AG04449 (cell line): ENCODE measurements around the gene HTR3E.

Experiments
- CTCF ChIA-PET: fragments of 350-600 bp; formaldehyde crosslinking; extraction: SDS; loops from one replicate; lab custom pipeline; 2021; ENCODE audit warnings: antibody characterized with exemption; lab: Yijun Ruan, JAX
- POLR2A ChIA-PET: fragments of 400-600, 350-600 bp; formaldehyde crosslinking; extraction: SDS; loops from one replicate; lab custom pipeline; 2020; ENCODE audit warnings: antibody characterized with exemption, inconsistent platforms; lab: Yijun Ruan, JAX
- DNase-seq: peaks from one replicate; pipeline ENCODE4 v3.0.0-alpha.2; 2010; ENCODE audit warnings: low read depth, low spot score
- H3K4me3 ChIP-seq: 2 replicates; pipeline ENCODE4 v1.5.1; 2011; ENCODE audit warnings: low read depth, mild to moderate bottlenecking, control low read depth, low read length
- TF ChIP-seq, protein P1 (sequence below): IDR thresholded peaks from one replicate; pipeline ENCODE4 v1.5.1; 2011; ENCODE audit warnings: mild to moderate bottlenecking, moderate library complexity, low read length, control low read depth, inconsistent platforms; ENCODE audit not compliant: insufficient read depth; ENCODE audit errors: missing control alignments

Gene HTR3E

DNA sequence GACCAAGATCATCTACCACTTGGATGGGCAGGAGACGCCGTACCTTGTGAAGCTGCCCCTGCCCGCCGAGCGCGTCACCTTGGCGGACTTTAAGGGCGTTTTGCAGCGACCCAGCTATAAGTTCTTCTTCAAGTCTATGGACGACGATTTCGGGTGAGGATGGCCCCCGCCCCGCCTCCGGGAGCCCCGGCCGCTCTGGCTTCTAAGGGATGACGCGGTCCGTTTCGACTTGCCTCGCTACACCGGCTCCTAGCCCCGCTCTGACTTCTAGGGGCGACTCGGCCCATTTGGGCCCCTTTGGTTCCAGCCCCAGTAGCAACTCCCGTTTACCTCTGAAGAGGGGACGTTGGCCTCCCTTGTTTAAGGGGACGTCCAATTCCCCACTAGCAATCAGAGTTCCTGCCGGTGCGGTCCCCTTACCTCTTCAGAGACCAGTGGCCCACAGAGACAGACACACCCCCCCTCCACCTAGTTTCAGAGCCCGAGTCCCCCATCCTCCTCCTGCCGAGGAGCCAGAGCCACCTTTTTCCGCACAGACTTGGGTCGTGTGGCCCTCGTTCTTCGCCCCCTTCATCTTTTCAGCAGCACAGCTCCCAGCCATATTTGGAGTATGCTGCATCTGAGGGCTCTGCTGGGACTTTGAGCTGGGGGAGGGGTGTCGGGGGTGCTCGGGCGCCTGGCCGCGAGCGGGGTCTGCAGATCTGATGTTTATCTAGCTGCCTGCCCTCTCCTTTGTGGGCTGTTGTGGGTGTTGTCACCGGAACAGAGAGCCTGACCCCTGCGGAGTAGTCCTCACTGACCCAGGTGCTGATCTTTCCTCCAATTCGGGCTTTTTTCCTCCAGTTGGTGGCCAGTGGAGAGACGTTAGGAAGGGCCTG is 59.0 kb downstream of the HTR3E start:
- ChIA-PET CTCF (interaction anchor here (1.2 to 2.2 kb wide), 2 partner anchors 11 to 25 kb away, joined by 3 to 8 read pairs; no protein-coding TSS in a partner anchor), POLR2A (interaction anchor here (0.6 to 2.4 kb wide), 9 partner anchors 12 to 37 kb away, joined by 3 to 11 read pairs (median 4); partner anchors contain the start of genes ABCF3 and EIF2B5)
- no peak for DNase-seq
- TF ChIP-seq, protein P1, sequence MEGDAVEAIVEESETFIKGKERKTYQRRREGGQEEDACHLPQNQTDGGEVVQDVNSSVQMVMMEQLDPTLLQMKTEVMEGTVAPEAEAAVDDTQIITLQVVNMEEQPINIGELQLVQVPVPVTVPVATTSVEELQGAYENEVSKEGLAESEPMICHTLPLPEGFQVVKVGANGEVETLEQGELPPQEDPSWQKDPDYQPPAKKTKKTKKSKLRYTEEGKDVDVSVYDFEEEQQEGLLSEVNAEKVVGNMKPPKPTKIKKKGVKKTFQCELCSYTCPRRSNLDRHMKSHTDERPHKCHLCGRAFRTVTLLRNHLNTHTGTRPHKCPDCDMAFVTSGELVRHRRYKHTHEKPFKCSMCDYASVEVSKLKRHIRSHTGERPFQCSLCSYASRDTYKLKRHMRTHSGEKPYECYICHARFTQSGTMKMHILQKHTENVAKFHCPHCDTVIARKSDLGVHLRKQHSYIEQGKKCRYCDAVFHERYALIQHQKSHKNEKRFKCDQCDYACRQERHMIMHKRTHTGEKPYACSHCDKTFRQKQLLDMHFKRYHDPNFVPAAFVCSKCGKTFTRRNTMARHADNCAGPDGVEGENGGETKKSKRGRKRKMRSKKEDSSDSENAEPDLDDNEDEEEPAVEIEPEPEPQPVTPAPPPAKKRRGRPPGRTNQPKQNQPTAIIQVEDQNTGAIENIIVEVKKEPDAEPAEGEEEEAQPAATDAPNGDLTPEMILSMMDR, result no peak
- peak overlapping the region; percentile 94 for H3K4me3 ChIP-seq

DNA sequence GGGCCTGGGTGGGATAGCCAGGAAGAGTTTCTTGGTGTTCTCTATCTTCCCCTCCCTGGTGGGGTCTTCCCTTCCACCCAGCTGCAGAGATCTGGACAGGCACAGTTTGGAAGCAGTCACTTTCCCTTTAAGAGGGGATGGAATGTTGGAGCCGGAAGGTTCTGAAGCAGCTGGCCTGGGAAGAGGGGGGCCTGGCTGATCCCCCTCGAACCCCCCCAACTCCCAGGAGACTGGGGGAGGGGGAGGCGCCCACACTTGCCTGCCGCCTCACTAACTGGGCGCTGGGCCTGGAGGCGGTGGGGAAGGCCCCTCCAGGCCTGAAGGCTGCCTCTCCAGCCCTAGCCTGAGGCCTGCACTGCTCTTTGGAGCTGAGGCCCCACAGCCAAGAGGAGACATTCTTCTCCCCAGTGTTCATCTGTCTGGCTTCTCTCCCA is 59.7 kb downstream of the HTR3E start:
- POLR2A ChIA-PET, result interaction anchor here (1.0 to 2.4 kb wide), 6 partner anchors 12 to 36 kb away, joined by 3 to 11 read pairs (median 4); partner anchors contain the start of genes ABCF3 and EIF2B5

More for the DNA sequence above, 59.7 kb downstream of the HTR3E start:
- CTCF ChIA-PET, result interaction anchor here (2.1 to 2.2 kb wide), 2 partner anchors 24 to 94 kb away, joined by 8 to 9 read pairs; partner anchors contain the start of gene EEF1AKMT4
- no peak for DNase-seq
- peak overlapping the region; percentile 94 for H3K4me3 ChIP-seq
- TF ChIP-seq, protein P1, result no peak
